CD4-positive, alpha-beta T cell treated with Interleukin-4 for 1 hour (primary cell): ENCODE results near the gene FAM200C.
A peak's percentile ranks its signal among the peaks of the same experiment; 100 is the strongest.

Source experiments
- DNase-seq, 2 donors: peaks; one replicate each; pipeline ENCODE4 v3.0.0-alpha.2; 2020 to 2022

Gene FAM200C

DNA sequence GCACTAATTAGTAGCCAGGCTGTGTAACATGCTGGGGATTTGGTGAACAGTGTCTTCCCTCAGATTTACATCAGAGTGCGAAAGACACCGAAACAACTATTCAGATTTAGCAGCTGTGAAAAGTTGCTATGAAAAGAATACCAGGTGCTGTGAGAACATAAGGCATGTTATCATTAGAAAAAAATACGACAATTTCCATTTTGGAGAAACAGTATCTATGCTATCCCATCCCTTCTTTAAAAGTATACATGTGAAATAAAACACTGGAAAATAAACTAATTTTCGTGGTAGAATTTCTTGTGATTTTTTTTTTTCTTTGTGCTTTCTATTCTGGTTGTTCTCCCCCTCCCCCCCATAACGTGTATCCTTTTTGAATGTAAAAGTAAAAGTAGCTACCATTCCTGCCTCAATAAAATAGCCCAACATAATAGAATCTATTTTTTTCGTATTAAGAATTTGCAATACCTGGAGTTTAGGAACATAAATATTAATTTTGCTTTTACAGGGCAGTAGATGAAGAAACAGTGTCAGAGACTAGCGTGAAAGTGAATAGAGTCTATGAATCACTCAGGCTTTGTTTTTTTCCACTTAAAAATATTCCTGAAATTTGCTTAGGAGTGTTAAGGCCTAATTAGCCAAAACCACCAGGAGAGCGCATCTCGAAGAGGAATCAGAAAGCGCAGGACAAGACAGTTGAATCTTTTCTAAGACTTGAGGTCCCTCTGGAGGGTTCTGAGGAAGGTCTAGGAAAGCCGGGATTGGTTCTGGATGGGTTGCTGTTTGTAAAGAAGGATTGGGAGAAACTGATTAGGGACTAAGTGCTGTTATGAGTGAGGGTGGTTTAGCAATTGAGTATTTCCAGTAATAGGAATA lies 19.8 kb upstream of the FAM200C start:
- no peak for DNase-seq

DNA sequence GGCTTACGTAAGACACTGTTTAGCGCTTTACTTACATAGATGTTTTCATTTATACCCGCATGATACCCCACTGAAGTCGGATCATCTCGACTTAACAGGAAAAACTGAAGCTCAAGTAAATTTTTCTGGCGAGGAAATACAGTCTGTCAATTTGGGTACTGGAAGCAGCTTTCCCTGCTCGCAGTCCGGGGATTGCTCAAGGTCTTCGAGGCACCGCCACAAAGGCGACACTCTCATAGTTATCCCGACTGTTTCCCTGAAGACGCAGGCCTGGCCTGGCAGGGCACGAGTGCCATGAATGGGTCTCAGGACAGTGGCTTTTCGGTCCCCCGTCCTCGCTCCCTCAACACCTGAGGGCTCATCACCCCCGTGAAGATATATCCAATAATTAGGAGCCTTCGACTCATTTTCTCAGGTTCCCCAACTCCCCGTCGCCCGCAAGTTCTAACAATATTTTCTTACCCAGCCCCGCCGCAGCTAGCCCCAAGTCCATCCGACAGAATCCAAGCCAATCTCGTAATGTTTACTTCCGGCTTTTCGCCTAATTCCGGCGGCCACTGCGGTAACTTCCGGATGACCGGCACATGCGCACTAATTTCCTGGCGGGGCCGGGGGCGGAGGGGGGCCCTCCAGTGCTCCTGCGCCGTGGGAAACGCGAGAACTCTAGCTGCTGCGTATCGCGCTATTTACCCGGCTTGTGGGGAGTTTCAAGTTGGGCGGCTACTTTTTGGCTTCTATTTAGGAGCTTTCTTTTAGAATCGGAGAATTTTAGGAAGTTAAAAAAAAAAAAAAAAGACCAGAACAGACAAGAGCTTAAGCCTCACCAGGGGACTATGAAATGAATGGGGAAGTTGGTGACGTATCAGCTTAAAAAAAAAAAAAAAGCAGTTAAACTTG lies 19.0 kb upstream of the FAM200C start, which contains the start of gene SLU7:
SLU7 (minus strand) TSS at position 521 of the 897 bp plus-strand sequence. CDS start 3,787 bp downstream, outside the sequence.
- DNase-seq: peak; percentile 95

GRCh38 chr5:160398806-160399205 lies 1.0 kb downstream of the FAM200C start:
- no peak for DNase-seq

DNA sequence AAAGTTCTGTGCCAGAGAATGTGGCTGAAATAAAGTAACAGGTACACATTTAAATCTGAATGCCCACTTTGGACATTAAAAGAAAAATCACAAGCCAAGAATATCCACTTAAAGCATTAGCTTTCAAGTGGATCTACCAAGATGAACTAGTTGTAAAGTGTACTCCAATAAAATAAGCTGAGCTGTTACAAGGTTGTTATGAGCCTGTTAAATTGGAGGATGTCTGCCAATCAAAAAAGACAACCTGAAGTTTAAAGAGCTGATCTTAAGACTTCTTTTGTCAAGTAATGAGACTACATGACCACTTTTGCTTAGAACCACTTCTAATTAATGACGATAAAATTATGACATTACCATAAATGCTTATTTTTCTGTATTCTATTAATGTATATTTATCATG lies 2.4 kb downstream of the FAM200C start:
- DNase-seq: no peak

DNA sequence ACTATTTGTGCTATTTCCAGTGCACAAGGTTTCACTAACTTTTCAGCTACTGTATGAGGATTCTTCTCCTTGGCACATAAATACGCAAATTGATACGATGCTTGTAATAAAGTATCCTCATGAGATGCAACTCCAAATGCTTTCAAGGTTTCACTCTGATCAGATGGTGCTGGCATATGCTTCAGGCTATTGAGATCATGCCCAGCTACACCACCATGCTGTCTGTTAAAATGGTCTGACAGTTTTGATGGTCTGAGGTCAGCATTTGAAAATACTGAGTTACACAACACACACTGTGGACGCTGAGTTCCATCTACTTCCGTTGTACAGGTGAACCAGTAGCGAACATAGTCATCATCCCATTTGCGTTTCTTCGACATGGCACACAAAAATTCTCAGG lies 4.7 kb downstream of the FAM200C start:
- DNase-seq: no peak

- peak in 1 of 2 donors; percentile 38 for DNase-seq
Observed at GRCh38 chr5:160390787-160391696, 8.8 kb downstream of the FAM200C start.

GRCh38 chr5:160387445-160387844 lies 12.4 kb downstream of the FAM200C start:
- no peak for DNase-seq

DNA sequence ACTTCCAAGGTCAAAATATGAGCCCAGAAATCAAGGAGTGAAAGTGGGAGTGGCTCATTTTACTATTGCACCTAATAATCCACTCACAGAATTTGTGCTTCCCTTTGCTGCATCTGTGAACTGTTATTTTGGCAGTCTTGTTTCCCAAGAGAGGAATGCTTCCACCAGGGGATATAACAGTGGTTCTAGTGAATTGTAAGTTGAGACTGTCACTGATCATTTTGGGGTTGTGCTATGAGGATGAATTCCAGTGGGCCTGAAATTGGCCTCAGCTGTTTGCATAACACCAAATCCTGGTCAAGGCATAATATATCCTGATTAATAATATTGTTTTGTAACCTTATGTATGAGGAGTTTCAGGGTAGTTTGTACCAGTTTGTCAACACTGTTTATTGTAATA lies 14.4 kb downstream of the FAM200C start:
- DNase-seq: no peak

DNA sequence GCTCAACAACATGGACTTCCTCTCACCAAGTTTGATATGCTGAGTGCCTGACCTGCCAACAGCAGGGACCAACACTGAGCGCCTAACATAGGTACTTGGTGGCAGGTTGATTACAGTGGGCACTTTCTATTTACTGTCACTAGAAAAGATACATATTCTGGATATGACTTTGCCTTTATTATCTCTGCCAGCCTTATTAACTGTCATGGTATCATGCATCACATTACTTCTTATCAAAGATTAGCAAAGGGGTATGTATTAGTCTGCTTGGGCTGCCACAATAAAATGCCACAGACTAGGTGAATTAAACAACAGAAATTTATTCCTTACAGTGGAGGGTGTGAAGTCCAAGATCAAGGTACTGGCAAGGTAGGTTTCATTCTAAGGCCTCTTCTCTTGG lies 15.2 kb downstream of the FAM200C start:
- no peak for DNase-seq

GRCh38 chr5:160382346-160382745 lies 17.5 kb downstream of the FAM200C start:
- DNase-seq: no peak

DNA sequence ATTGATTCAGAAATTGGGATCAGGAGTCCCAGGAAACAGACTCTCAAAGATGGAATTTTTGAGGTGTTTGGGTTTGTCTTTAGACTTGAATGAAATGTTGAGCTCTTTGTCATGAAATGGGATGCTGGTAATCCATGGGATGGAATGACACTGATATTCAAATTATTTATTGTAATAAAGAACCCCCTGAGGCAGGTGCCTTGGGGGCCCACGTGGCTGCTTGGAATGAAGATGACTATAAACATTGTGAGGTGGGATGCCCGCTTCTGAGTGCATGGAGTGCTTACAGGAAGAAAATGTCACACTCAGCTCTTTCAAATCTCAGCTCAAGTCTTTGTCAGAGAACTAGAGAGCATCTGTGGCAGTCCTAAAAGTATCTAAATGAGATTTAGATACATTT lies 19.8 kb downstream of the FAM200C start:
- DNase-seq: no peak

GRCh38 chr5:160379511-160379910 lies 20.3 kb downstream of the FAM200C start:
- DNase-seq: no peak

DNA sequence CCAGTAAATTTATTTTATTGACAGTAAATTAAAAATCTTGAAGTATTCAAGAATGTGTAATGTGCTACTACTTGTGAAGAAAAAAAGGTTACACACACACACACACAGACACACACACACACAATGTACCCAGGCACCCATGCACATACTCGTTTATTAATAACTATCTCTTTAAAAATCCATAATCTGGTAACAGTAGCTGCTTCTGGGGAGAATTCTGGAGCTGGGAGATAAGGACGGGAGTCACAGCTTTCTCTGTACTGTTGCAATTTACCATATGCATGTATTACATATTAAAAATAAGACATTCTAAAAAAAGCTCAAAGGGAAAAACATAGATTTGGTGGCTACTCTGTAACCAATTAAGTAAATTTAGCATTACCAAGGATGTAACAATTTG lies 21.5 kb downstream of the FAM200C start:
- DNase-seq: no peak

DNA sequence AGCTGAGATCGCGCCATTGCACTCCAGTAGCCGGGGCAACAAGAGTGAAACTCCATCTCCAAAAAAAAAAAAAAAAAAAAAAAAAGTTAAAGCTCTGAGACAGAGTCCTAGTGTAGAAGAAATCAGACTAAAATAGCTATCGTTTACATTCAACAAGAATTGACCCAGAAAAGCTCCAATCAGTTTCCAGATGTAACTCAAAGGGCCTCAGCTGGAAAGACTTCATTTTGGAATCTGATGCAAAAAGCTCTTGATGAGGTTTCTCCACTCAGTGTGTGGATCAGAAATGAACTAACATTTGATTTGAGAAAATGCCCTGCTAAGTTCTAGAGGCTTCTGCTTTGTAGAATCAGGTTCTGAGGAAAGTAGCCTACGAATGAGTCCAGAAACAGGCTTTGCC lies 22.2 kb downstream of the FAM200C start:
- no peak for DNase-seq

DNA sequence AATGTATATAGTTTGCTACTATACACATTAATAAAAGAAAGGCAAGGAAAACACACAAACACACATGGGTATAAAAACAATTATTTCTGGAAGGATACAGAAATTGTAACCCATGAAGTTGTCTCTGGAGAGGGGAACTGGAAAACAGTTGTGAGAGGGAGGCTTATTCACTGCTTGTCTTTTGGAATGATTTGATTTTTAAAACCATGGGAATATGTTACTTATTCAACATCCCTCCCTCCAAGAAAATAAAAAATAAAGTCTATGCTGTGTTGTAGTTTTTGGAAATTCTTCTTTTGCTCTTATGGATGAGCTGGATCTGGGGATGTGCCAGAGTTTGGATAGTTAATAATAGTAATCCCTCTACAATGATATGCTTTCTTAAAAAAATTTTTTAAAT lies 23.4 kb downstream of the FAM200C start:
- DNase-seq: no peak

GRCh38 chr5:160375701-160376100 lies 24.2 kb downstream of the FAM200C start:
- DNase-seq: no peak

- no peak for DNase-seq
Observed at GRCh38 chr5:160375166-160375565, 24.7 kb downstream of the FAM200C start.

GRCh38 chr5:160371294-160371693 lies 28.6 kb downstream of the FAM200C start:
- DNase-seq: no peak

DNA sequence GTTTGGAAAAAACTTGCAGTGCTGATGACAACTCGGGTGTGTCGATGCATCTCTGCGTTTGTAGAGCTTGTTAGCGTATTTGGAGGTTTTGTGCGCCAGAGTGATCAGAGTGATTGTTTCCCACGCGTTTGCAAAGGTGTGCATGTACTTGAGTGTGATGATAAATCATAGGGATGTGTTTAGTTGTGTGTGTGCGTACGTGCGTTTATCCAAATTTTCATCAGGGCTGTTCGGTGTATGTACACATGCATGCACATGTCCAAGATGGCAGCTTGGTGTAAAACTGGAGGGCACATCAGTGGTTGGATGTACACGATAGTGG lies 29.2 kb downstream of the FAM200C start:
- DNase-seq: no peak

DNA sequence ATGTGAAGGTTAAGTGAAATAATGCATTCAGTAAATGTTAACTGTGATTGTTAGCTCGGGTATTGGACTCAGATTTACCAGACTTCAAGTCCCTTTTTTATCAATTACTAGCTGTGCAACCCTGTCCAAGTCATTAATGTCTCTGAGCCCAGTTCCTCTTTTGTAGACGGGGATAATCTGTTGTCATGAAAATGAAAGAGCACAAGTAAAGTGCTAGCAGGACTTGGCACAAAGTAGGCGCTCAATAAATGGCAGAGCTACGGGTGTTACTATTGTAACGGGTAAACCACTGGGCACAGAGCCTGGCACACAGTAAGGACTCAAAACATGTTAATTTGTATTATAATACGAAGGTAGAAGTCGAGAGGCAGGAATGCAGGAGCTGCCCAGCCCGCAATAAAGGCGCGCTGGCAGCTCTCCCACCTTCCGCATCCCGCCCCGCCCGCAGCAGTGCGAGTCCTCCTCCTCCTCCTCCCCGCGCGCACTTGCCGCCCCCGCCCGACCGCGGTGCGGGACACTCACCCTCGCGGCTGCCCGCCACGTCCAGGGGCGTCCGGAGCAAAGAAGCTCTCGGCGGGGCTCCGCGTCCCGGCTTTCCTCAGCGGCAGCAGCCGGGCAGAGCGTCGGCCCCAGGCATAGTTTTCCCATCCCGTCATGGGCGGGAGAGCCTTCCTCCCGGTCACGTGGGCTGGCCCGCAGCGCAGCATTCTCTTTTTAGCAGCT lies 29.7 kb downstream of the FAM200C start, which contains the start of gene C1QTNF2:
C1QTNF2 (minus strand) TSS at position 637 of the 723 bp plus-strand sequence. CDS start 15,615 bp downstream, outside the sequence.
- DNase-seq: no peak

GRCh38 chr5:160367885-160368284 lies 32.0 kb downstream of the FAM200C start:
- DNase-seq: no peak

- no peak for DNase-seq
Observed at GRCh38 chr5:160367261-160367660, 32.6 kb downstream of the FAM200C start.
